ENCODE measurements around the gene AGPAT3.
"Not testable (repeated sequence)": the region's sequence is repeated elsewhere in the genome, so short reads cannot be mapped to it uniquely, and the experiment has no call there.

AGPAT3 gene, protein sequence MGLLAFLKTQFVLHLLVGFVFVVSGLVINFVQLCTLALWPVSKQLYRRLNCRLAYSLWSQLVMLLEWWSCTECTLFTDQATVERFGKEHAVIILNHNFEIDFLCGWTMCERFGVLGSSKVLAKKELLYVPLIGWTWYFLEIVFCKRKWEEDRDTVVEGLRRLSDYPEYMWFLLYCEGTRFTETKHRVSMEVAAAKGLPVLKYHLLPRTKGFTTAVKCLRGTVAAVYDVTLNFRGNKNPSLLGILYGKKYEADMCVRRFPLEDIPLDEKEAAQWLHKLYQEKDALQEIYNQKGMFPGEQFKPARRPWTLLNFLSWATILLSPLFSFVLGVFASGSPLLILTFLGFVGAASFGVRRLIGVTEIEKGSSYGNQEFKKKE

DNA sequence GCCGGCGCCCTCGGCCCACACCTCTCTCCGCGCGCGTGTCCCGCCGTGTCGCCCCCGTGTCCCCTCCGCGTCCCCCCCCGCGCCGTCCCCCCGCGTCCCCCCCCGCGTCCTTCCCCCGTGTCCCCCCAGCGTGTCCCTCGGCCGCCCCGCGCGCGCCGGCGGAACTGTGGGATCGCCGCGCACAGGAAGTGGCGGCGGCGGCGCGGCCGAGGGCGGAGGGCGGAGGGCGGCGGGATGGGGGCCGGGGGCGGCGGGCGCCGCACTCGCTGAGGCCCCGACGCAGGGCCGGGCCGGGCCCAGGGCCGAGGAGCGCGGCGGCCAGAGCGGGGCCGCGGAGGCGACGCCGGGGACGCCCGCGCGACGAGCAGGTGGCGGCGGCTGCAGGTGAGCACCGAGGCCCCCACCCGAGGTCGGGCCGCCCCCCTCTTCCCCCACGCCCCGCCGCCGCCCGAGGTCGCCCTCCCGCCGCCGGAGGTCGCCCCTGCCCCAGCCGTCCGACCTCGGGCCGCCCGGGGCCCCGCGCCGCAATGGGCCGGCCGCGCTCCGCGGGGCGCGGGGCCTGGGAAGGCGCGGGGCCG is at the start of gene AGPAT3:
Gene AGPAT3, plus strand, starts transcription at position 262 of the 578 bp plus-strand sequence. CDS start 94,459 bp downstream, outside the sequence.
- DNase-seq = peak; percentile 63 to 79
- TF ChIP-seq POLR2A (IDR thresholded peaks at IDR 0.05; ENCODE audit: low read length) (no peak), GATA1 (IDR thresholded peaks at IDR 0.05; ENCODE audit: low read depth, low read length) (no peak)

DNA sequence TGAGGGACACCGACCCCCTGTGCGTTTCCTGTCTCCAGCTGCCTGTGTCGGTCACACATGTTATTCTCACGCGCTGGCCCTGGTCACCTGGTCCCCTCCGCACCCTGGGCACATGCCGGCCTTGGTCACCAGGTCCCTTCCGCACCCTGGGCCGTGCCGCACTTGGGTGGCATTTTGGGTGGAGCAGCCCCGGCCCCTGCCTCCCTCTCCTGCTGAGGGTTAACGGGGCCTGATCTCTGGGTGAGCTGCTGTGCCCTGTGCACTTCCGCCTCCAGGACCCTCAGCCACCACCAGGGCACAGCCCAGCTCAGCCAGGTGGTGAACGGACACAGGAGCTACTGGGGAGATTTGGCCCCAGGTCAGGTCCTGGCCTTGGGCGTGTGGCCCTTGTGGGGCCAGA is 49.0 kb upstream of the AGPAT3 start:
- TF ChIP-seq POLR2A (IDR thresholded peaks at IDR 0.05; ENCODE audit: low read length) (no peak), GATA1 (IDR thresholded peaks at IDR 0.05; ENCODE audit: low read depth, low read length) (no peak)

DNA sequence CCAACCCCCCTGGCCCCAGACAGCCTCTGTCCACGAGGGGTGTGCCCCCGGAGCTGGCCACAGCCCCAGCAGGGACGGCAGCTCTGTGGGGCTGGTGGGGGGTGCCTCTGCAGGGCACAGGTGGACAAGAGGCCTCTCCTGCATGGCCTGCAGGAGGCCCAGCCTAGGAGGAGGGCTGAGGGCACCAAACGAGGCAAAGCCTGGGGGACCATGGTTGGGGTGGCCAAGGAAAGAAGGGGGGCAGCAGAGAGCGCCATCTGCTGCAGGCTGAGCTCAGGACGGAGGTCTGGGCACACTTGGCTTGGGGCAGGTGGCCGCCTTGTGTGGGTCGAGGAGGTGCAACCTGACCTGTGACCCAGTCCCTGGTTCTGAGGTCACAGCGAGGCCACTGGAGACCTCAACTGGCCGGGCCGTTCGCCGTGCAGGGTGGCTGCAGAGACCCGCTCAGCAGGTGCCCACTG is 48.4 kb upstream of the AGPAT3 start:
- no peak for DNase-seq
- TF ChIP-seq POLR2A (IDR thresholded peaks at IDR 0.05; ENCODE audit: low read length) (no peak), GATA1 (IDR thresholded peaks at IDR 0.05; ENCODE audit: low read depth, low read length) (no peak)

More for the DNA sequence above, 49.0 kb upstream of the AGPAT3 start:
- DNase-seq = no peak

DNA sequence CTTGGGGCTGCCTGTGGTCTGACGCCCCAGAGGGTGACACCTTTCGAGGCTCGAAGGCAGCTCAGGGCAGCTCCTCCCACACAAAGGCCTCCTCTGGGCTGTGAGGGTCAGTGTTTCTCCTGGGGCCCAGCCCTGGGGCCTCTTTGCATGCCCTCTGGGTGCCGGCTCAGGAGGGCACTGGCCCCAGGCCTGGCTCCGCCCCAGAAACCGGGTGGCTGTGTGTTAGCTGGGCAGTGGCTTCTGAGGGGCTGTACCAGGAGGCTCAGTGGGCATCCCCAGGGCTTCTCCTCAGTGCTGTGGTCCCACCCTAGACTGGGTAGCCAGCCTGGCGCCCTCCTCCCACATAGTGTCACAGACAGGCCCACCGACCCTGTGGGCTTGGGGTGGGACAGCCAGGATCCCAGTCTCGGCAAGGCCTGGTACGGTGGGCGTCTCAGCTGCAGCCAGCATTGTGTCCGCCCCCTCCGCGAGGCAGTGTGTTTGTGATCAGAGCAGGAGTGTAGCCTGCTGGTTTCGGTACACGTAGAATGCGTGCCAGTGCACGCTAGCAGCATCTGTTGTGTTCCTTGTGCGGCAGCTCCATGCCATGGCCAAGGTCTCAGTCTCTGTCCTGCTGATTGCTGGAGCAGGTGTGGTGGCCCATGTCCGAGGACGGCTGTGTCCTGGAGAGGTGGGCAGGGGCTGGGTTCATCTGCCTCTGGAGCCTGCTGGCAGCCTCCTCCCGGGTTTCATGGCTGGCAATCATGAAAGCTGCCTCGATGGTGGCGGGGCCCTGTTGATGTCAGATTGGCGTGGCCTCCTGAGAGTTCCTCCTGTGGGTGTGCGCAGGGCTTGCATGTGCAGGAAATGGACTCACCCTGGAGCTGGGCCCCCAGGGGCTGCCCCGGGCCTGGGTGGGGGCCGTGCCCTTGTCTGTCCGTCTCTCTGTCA is 47.6 kb upstream of the AGPAT3 start:
- TF ChIP-seq GATA1 (IDR thresholded peaks at IDR 0.05; ENCODE audit: low read depth, low read length) (no peak), POLR2A (IDR thresholded peaks at IDR 0.05; ENCODE audit: low read length) (no peak)
- no peak for DNase-seq

DNA sequence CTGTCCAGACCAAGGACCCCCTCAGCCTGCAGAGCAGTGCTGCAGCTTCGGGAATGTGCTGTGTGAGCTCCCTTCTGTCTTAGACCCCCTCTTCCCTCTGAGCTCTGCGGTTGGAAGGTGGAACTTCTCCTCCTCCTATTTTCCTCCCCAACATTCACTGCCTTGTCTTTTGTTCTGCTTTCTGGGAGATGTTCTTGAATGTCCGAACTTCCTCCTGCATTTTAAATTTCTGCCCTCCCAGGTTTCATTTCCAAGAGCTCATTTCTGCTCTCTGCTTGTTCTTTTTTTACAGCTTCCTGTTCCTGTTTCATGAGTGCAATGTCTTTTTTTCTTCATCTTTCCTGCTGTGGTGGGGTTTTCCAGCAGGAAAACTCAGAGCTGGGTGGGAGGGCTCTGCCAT is 46.3 kb upstream of the AGPAT3 start:
- no peak for TF ChIP-seq POLR2A (IDR thresholded peaks at IDR 0.05; ENCODE audit: low read length)
- no peak for TF ChIP-seq GATA1 (IDR thresholded peaks at IDR 0.05; ENCODE audit: low read depth, low read length)
- no peak for DNase-seq

DNA sequence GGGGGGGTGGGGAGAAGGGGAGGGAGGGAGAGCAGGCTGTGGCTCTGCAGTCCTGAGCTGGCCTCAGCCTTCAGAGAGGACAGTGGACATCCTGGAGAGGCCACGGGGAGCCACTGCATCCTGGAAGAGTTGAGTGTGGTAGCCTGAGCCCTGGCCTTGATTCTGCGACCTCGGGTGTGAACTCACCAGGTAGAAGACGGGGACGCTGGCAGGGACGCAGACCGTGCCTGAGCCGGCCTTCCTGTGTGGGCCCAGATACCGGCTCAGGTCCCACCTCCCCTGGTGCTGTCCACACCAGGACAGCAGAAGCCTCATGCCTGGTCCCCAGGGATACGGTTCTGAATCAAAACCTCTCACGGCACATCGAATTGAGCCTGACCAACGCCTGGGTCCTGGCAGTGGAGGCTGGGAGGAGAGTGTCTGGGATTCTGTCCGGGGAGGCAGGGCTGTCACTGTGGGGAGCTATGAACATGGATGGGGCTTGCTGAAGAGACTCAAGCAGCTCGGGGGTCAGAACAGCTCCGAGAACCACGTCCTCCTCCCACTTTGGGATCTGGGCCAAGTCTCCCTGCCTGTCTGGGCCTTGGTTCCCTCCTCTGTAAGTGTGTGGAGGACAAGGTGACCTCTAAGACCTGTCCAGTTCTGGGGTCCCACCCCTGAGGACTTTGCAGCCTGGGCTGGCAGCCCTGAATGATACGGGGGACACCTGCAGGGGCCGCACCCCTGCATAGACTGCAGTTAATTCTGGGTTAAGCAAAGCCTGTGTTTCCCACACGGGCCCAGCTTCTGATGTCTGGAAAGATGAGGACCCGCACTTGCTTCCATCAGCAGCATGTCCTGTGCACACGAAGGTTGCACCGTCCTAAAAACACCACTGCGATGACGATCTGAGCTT is 45.3 kb upstream of the AGPAT3 start:
- no peak for DNase-seq
- TF ChIP-seq POLR2A (IDR thresholded peaks at IDR 0.05; ENCODE audit: low read length) (no peak), GATA1 (IDR thresholded peaks at IDR 0.05; ENCODE audit: low read depth, low read length) (no peak)

DNA sequence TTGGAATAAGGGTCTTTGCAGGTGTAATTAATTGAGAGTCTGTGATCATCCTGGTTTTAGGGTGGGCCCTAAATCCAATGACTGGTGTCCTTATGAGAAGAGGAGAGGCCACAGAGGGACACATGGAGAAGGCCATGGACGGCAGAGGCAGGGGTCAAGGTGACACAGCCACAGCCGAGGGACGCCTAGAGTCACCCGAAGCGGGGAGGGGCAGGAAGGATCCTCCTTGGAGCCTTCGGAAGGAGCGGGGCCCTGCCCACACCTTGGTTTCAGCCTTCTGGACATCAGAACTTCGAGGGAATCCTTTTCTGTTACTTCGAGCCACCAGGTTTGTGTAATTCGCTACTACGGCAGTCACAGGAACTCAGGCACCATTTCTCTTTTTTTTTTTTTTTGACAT is 44.6 kb upstream of the AGPAT3 start:
- no peak for DNase-seq

DNA sequence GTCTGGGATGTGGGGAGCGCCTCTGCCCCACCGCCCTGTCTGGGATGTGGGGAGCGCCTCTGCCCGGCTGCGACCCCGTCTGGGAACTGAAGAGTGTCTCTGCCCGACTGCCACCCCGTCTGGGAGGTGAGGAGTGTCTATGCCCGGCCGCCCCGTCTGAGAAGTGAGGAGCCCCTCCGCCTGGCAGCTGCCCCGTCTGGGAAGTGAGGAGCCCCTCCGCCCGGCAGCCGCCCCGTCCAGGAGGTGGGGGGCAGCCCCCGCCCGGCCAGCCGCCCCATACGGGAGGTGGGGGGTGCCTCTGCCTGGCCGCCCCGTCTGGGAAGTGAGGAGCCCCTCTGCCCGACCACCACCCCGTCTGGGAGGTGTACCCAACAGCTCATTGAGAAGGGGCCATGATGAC is 42.9 kb upstream of the AGPAT3 start:
- not testable (repeated sequence) for DNase-seq

More for the DNA sequence above, 44.6 kb upstream of the AGPAT3 start:
- TF ChIP-seq POLR2A (IDR thresholded peaks at IDR 0.05; ENCODE audit: low read length) (no peak), GATA1 (IDR thresholded peaks at IDR 0.05; ENCODE audit: low read depth, low read length) (no peak)

DNA sequence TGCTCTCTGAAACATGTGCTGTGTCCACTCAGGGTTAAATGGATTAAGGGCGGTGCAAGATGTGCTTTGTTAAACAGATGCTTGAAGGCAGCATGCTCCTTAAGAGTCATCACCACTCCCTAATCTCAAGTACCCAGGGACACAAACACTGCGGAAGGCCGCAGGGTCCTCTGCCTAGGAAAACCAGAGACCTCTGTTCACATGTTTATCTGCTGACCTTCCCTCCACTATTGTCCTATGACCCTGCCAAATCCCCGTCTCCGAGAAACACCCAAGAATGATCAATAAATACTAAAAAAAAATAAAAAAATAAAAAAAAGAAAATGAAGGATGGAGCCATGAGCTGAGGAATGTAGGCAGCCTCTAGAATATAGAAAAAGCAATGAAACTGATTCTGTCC is 42.3 kb upstream of the AGPAT3 start:
- DNase-seq = not testable (repeated sequence)

DNA sequence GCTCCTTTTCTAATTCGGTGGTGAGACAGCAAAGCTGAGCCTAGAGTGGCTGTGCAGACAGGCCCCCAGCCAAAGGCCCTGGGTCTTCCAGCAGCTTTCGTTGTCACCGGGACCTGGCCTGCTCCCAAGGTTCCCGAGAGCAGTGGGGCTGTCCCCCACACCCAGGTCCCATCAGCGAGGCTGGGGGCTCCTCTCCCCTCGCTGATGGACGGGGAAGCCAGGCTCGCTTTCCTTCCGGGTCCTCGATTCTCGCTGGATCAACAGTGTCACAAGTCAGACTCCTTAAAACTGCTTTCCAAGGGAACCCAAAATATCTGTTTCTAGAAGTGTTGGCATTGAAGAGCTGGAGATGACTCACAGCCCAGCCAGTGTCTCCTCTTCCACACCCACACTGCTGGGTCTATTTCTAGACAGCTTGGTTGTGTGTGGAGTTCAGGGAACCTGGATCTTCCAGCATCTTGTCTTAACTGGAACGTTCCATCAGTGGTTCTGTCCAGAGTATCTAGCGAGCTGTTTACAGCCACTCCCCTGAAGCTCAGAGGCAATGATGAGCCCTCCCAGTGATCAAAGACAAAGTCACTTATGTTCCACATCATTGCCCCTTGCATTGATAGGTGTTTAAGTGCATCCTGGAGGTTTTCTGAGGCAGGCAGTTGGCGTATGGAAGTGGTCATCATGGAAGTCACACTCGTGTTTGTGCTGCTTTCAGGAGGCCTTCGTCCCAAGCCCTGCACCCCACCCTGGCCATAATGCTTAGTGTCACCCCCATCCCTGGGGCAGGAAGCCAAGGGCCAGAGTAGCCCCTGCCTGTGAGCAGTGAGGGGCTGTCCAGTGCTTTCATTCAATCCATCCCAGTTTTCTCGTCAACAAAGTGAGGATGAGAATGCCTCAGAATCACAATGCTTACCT is 40.4 kb upstream of the AGPAT3 start:
- DNase-seq = no peak
- TF ChIP-seq GATA1 (IDR thresholded peaks at IDR 0.05; ENCODE audit: low read depth, low read length) (no peak), POLR2A (IDR thresholded peaks at IDR 0.05; ENCODE audit: low read length) (no peak)

DNA sequence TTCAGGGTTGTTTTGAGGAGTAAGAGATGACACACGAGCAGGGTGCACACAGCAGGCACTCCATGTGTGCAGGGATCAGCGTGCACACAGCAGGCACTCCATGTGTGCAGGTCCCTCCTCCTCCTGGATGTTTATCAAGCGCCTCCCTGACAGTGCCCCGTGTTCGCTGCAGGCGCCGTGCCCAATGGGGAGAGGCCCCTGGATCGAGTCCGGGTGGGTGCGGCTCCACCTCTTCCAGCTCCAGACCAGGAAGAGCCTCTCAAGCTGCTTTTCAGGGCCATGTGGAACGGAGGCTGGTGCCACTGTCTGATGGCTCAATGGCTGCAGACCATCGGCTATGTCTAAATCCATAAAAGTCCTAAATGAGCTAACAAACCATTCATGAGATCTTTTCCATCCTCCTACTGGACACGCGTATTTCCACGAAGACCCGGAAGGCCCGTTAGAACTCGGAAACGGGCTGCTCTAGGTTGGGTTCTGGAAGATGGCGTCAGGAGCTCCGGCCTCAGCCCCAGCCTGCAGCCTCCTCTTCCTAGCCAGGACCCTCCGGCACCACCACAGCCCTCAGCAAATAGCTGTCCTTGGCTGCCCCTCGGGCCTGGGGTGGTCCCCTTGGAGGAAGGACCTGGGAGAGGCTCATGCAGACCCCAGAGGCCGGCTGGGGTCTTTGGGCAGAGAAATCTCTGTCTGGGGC is 39.6 kb upstream of the AGPAT3 start:
- no peak for DNase-seq
- no peak for TF ChIP-seq GATA1 (IDR thresholded peaks at IDR 0.05; ENCODE audit: low read depth, low read length)
- TF ChIP-seq POLR2A (IDR thresholded peaks at IDR 0.05; ENCODE audit: low read length) = no peak
